SKM-1 treated with dmso at 0.1 percent for 144 hours (cell line): ENCODE data around the gene IL22.
"Not testable (repeated sequence)": the region's sequence is repeated elsewhere in the genome, so short reads cannot be mapped to it uniquely, and the experiment has no call there.

Experiments used
- DNase-seq: peaks from one replicate; lab custom pipeline; 2025; ENCODE audit not compliant: unreplicated experiment; lab: John Stamatoyannopoulos, UW

IL22 gene

DNA sequence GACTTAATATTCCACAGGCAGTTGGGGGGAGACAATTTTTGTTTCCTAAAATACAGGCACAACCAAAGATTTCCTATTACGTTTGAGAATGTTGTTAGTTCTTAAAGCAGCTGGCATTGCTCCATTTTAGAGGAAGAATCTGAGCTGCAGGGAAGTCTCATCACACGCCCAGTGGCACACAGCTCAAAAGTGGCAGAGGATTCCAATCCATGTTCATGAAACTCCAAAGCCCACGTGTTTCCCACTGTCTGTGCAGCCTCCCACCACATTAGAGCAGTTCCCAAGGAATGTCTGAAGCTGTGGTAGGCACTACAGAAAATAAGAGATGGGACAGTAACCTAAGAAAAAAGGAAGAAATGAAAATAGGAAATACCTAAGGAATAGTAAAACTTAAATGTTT, 21.7 kb downstream of the IL22 start:
- no peak for DNase-seq

DNA sequence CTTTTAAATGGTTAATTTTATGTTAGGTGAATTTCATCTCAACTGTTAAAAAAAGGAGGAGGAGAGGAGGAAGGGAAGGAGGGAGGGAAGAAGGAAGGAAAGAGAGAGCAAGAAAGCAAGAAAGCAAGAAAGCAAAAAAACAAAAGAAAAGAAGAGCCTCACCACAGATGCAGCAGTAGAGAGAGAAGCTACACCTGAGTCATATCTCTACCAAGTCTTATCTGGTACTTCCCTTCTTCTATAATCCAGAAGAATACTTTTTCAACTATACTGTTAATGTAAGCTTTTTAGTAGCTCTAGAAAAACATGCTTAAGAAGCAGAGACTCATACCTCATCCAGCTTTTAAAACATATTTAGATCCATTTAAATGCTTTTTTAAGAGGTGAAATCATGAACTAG, 22.2 kb downstream of the IL22 start:
- DNase-seq, result no peak

DNA sequence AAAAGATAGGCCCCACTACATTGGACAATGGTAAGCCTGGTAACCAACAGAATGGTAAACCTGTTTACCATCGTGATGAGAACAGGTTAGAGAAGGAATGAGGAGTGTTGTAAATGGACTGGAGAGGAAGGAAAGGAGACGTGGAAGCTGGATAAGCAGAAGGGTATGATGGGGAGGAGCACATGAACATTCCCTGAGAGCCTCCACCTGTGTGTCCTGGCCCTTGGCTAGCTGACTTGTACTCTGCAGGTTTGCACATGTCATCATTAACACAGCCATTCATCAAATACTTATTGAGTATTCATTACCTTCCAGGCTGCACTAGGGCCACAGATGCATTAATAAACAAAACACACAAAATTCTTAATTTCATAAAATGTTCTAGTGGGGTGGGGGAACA, 23.4 kb downstream of the IL22 start:
- DNase-seq, result no peak

DNA sequence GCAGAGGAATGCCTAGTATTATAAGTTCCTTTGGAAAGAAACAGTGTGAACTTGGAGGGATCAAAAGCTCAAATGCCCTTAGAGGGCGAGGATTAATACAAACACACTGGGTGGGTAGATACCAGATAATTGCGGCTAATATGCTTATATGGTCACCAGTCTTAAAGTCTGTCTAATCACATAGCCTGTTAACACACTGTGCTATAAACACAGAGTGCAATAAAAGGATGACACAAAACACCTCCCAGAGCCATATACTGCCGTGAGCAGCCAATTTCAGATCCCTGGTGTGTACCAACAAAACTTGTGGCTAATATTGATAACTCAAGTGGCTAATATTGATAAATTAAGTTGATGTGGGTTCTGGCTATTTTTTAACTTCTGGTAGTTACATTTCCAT, 26.0 kb downstream of the IL22 start:
- no peak for DNase-seq

DNA sequence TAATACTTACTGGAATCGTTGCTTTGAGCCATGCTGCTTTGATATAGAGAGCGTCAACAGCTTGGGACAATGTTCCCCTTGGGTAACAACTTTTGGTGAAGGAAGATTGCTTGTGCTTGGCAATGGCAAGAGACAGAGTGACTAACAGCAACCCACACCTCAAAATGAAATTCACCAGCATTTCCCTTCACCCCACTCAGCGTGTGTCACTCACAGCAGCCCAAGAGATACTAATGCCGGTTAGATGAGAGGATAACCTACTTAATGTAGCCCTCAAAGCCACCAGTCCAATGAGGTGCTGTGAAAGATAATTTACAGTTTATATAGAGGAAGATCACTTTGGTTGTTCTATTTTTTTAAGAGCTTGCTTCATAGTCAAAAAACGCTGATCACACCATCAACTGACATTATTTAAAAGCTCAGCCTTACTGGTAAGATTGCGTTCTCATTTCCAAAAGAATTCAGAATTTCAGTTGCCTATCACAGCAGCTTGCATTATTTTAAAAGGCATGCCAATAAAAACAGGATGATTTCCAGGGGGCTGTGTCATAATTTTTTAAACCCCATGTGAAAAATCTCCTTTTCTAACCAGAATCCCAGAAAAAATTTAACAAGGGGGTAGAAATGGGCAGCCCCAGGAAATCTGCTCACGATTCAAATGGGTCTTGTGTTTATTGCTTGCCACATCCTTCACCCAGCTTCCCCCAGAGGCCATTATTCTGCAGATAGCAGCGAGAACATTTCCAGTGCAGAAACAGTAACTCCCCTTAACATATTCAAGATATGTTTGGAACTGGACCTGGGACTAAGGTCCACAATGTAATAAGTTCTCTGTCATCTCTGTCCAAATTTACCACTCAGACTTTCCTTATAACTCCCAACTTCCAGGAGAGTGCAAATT, 27.6 kb downstream of the IL22 start, which contains the start of gene IL26:
TSS of gene IL26 (minus strand) at position 235 of the 901 bp plus-strand sequence. CDS start at position 181, 54 bp downstream.
- DNase-seq, result no peak

- DNase-seq, result no peak
Measured at GRCh38 chr12:68224613-68225285, 28.7 kb downstream of the IL22 start.

DNA sequence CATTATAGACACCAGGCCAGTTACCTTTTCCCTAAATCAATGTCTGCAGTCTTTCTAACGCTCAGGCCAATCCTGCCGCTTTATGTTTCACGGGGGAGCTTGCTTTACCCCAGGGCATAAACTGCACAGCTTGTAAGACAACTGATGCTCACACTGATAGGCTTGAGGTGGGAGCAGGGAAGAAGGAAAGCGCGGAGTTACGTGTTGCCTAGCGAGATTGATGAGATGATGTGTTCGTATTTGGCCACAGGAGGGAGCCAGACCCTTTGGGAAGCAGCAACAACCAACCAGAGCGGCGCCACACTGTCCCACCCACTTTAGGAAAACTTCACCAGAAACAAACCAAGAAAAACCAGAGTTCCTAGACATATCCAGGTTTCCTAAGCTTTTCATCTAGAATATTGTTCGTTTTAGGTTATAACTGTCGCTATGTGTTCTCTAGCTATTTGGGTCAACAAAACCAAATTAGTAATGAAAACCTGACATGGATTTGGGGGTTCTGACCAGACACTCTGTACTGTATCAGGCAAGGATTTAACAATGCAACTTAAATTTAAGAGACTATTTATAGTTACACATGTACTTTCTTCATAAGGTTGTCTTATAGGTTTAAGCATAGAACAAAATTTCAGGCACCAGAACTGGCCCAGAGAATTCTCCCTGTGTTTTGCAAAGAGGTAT, 30.2 kb downstream of the IL22 start:
- peak; percentile 52 for DNase-seq

- DNase-seq, result no peak
Measured at GRCh38 chr12:68222326-68222725, 31.1 kb downstream of the IL22 start.

DNA sequence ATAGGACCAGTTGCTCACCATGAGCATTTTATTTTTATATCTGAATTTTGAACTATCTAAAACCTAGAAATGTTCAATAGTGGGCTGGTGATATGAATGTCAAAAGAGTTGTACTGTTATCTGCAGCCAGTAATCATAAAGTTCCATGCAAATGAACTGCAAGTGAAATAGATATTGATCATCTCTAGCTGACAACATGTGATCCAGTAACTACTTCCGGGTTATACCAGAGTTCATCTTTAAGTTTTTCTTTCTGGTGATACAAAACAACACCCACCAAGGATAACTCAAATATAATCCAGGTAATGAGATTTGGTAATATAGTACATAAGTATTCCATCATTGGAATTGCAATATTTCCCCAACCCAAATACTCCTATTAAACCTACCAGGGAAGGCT, 31.9 kb downstream of the IL22 start:
- no peak for DNase-seq

DNA sequence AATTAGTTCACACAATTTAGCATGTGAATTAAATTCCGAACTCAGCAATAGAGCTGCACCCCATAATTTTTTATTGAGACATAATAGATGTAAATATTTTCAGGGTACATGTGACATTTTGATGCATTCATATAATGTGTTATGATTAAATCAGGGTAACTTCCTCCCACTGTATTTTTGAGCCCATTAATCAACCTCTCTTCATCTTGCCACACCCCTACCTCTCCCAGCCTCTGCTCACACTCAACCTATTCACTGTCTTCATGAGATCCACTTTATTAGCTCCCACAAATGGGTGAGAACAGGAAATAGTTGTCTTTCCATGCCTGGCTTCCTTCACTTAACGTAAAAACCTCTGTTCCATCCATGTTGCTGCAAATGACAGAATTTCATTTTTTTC, 42.5 kb downstream of the IL22 start:
- DNase-seq, result no peak

GRCh38 chr12:68209048-68209728, 44.2 kb downstream of the IL22 start:
- not testable (repeated sequence) for DNase-seq

- DNase-seq, result no peak
Measured at GRCh38 chr12:68207276-68207675, 46.1 kb downstream of the IL22 start.

DNA sequence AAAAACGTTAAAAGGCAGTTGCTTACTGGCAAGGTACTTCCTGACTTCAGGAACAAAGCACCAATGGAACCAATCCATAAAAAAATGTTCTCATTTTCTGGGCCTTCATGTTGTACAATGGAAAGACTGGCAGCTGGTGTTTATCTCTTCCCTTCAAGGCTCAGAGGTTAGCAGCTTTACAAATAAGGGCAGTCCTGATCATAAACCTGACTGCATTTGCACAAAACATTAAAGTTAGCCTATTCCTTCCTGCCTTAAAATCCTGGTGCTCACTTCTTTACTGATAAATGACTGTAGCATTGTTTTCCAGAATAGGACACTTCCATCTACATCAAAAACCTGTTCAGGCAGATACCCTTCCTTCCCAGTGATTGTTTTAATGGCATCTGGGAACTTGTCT, 47.0 kb downstream of the IL22 start:
- no peak for DNase-seq

- no peak for DNase-seq
Measured at GRCh38 chr12:68203460-68203875, 49.9 kb downstream of the IL22 start.

DNA sequence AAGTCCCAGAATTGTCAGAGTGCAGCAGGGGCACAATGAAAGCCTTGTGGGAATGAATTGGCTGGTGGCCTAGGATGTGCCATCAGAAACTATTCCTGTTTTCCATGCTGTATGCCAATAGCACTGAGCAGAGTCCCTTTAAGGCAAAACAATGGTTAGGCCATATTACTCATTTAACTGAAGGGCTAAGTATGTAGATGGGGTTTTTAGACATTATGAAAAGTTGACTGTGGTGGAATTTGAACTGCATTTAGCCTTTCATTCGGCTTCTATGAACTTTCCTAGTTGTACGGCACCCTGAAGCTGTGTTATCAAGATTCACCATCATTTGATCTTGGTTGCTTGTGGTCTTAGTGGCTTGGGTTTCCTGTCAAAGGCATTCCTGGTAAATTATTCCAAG, 52.5 kb downstream of the IL22 start:
- DNase-seq, result no peak

GRCh38 chr12:68199127-68199526, 54.3 kb downstream of the IL22 start:
- DNase-seq, result no peak

DNA sequence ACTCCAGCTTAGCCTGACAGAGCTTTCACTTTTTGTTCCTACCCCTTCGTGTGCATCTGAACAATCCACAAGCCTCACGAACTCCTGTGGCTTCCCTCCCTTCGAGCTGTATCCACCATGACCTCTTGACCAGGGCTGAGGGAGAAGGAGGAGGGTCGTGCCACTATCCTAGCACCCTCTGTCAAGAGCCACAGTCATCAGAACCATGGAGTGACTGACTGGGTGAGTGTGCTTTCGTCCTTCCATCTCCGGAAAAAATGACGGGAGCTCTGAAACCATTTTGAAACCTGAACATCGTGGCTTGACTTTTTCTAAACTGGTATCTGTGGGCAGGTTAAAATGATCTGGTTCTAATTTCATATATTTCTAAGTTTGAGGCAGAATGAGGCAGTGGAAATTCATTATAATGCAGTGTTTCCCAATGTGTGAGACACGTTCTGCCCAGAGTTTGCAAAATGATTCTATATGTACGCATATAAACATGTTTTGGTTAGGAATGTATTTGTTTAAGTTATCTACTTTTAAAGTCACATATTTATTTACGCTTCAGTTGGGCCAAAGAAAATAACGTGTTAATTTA, 54.8 kb downstream of the IL22 start:
- no peak for DNase-seq
